GM18498 (cell line): ENCODE measurements around the gene AK2.
"Not testable (repeated sequence)": the region's sequence is repeated elsewhere in the genome, so short reads cannot be mapped to it uniquely, and the experiment has no call there.

ENCODE experiments used
- ATAC-seq: cut with Tn5 transposase; IDR thresholded peaks from one replicate; pipeline ENCODE4 v1.9.1; 2021; ENCODE audit warnings: mild to moderate bottlenecking, moderate library complexity; ENCODE audit not compliant: unreplicated experiment

Gene AK2

DNA sequence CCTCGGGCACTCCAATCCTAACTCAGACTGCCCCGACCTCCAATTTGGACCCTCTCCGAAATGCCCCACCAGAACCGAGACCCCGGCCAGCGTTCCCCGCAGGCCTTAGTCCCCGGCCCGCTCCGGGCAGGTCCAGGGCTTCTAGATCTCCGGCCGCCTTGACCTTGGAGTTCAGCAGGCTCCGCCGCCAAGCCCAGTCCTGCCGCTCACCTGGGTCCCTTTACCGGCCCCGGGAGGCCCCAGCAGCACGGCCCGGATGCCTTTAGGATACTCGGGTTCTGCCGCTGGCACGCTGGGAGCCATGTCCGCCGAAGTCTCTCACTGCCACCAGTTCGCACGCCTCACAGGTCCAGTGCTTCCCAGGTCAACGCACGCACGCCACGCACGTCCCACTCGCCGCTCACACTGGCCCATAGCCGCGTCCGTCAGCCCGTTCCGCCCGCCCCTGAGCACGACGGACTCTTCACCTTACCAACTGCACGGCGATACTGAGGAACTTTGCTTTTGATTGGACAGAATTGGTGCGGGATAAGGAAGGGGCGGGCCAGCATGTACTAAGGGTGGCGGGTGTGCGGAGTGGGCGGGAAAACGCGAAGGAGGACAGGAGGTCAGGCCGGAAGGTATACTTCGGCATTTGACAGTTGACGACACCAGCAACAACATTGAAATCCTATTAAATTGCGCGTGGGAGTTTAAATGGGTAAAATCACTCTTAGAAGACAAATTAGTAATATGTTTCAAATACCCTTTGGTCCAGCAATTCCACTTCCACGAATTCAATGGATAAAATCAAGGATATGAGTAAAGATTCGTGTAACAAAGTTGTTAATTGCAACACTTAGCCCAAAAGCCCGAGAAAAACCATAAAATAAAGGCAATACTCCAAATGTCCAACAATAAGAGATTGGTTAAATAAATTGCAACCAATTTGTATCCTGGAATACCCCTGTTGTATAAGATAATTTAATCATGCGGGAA, at the start of gene AK2:
TSS of gene AK2 (minus strand) at position 358 of the 978 bp plus-strand sequence. CDS start at position 303, 55 bp downstream.
- peak; percentile 99 for ATAC-seq

DNA sequence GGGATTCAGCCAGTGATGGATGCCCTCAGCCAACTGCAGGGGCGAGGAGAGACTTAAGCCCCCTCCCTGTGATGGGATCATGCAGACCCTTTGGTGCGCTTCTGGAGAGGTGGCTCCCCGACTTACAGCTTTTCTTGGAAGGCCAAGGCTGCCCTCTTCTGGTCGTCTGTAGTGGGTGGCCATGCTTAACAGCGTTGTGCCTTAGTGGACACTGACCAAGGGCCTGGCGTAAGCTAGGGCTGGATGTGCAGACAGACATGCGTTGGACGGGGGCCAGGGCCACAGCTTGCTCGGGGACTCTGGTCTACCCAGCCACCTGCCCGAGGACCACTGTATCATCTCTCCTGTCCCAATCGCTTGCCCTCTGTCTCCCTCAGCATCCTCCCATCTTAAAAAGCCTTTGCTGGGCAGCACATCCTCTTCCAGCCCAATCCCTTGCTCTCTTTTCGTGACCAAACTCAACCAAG, 49.7 kb upstream of the AK2 start:
- no peak for ATAC-seq

GRCh38 chr1:33085332-33085731, 48.6 kb upstream of the AK2 start:
- ATAC-seq, result no peak

DNA sequence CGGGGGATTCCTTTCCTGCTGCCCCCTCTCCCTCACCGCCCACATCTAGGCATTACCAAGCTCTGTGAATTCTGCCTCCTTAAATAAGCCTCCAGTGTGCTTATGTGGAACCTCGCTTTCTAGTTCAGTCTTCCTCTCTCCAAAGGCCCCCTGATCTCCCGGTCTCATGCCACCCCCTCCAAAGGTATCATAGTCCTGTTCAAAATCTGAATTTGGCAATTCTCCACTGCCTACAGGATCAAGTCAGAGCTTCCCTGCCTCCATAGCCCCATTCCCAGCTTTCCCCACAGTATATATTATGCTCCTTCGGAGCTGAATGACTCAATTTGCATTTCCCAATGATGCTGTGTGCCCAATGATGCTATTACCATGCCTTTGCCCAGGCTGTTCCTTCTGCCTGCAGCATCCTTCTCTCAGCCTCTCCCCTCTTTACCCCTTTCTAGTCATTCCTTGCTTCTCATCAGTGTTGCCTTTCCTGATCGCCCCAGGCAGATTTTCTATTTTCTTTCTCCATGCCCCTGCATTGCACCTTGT, 46.0 kb upstream of the AK2 start:
- no peak for ATAC-seq

DNA sequence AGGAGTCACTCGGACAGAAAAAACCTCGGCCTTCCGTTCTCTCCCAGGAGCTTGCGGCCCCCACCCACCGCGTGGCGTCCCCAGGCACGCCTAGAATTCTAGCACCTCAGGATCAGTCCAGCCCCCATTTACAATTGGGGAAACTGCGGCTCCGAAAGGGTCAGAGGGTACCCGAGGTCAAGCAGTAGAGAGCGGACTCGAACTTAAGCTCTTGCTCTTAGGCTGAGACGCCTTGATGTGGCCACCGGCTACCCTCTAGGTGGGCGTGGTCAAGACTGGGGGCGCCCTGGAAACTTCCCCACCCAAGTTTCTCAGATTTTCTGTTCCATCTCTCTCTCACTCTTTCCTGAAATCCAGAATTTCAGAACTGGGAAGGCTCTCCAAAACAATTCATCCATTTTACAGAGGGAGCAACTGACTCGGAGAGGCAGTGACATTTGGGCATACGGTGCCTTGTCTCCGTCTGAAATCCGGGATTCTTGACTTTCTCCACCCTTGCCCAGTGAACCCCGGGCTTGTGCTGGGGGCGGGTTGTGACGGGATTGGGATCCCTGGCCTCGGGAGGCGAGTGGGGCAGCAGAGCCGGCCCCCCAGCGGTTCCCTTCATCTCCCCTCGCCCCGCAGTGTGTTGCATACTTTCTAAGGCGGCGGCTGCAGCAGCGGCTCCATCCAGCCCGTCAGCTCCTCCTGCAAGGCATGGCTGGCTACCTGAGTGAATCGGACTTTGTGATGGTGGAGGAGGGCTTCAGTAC, 45.0 kb upstream of the AK2 start:
- no peak for ATAC-seq

DNA sequence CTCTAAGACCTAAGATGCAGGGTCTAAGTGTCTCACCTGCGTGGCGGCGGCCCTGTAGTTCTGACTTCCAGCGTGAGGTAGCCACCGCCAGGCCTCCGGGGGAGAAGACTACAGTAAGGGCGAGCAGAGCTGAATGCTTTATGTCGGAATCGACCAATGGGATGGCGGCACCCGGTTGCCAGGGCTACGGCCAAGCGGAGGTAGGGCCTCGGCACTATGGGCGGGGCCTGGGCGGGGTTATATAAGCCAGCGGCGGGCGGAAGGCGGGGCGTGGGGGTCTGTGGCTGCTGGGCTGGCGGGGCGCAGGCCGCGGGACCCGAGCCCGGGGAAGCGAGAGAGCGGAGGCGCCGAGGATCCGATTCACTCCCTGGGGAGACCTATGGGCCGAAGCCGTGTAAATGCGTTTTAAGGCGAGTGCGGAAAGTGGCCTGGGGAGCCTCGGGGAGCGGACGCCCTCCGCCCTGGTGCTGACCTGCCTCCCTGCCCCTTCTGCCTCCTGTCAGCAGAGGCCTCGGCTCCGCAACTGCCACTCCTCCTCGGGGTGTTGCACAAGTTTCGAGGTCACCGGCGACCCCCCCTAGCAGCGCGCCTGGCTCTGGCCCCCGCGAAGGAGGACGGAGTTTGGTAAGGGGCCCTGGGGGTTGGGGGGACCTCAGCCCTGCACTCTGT, 44.3 kb upstream of the AK2 start, which contains the start of gene AZIN2:
TSS of gene AZIN2 (plus strand) at position 269 of the 669 bp plus-strand sequence. CDS start 1,097 bp downstream, outside the sequence.
- ATAC-seq, result peak; percentile 97

- no peak for ATAC-seq
Measured at GRCh38 chr1:33080373-33080772, 43.7 kb upstream of the AK2 start.

- ATAC-seq, result no peak
Measured at GRCh38 chr1:33078030-33078591, 41.4 kb upstream of the AK2 start.

DNA sequence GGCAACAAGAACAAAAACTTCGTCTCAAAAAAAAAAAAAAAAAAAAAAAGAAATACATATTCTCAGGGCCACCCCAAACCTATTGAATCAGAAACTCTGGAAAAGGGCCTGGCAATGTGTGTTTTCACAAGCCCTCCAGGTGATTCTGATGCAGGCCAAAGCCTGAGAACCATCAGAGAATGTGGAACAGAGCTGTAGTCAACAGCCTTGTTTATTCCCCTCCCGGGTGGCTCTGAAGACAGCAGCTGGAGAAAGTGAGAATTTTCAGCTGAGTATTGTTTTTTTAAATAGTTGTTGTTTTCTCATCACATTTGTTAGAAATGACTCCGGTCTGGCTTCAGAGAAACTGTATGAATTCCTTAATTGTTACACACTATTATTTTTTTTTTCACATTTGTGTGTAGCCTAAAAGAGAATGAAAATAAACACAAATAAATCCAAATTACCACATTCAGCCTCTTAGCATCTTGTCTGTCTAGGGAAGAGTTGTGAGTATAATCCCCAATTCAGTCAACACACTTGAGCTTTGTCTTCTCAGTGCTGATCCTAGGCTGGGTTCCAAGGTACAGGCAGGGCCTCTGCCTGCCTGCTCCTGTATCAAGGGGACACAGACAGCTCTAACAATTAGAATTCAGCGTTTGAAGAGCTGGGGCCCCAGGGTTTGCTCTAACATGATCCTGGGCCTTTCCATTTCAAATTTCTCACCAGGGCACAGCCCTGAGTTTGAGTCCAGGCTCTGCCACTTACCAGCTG, 37.7 kb upstream of the AK2 start:
- ATAC-seq, result no peak

- ATAC-seq, result no peak
Measured at GRCh38 chr1:33072707-33073106, 36.0 kb upstream of the AK2 start.

GRCh38 chr1:33070628-33071027, 33.9 kb upstream of the AK2 start:
- ATAC-seq, result no peak

GRCh38 chr1:33068108-33068507, 31.4 kb upstream of the AK2 start:
- ATAC-seq, result not testable (repeated sequence)

DNA sequence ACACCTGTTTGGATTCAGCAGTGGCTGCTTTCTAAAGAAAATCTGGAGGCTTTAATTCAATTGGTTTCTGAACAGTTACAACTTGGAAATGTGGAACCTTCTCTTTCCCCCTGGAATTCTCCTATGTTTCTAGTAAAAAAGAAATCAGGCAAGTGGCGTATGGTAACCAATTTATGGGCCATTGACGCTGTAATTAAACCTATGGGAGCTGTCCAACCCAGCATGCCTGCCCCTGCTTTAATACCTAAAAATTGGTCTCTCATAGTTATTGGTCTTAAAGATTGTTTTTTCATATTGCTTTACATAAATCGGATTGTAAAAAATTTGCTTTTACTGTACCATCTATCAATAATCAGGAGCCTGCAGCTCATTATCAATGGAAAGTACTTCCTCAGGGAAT, 29.8 kb upstream of the AK2 start:
- ATAC-seq, result not testable (repeated sequence)

DNA sequence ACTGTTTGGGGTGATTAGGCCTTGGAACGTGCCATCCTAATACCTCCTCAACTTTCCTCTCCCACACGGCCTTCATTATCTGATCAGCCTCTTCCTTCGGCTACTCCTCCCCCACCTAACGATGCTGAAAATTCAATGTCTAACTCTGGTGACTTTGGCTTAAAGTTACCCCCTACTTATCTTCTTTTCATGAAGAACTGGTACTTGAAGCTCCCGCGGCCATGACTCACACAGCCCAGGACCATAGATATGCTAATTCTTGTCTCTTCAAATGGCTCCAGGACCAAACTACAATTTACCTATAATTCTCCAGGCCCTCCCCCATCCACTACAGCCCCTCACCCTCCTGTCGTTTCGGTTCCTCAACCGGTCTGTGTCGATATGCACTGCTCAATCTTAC, 28.6 kb upstream of the AK2 start:
- ATAC-seq, result no peak

DNA sequence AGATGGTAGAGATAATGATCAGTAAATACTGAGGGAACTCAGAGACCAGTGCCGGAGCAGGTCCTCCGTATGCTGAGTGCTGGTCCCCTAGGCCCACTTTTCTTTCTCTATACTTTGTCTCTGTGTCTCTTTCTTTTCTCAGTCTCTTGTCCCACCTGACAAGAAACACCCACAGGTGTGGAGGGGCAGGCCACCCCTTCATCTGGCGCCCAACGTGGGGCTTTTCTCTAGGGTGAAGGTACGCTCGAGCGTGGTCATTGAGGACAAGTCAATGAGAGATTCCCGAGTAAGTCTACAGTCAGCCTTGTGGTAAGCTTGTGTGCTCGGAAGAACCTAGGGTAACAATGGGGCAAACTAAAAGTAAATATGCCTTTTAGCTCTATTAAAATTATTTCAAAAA, 27.6 kb upstream of the AK2 start:
- ATAC-seq, result not testable (repeated sequence)

DNA sequence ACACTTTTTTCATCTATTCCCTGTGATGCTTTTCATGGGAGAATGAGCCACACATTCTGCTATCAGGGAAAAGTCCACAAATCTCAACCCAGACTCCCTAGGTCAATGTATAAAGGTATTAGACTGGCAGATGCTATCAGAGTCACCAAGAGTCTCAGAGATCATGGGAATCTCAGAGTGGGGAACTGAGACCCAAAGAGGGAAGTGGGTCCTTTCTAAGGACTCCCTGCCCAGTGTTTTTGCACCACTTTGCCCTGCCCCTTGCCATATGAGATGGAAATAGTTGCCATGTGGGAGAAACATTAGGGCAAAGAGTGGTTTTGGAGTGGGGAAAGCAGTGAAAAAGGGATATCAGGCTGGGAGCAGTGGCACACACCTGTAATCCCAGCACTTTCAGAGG, 25.2 kb upstream of the AK2 start:
- no peak for ATAC-seq

GRCh38 chr1:33060579-33061083, 23.9 kb upstream of the AK2 start:
- no peak for ATAC-seq

DNA sequence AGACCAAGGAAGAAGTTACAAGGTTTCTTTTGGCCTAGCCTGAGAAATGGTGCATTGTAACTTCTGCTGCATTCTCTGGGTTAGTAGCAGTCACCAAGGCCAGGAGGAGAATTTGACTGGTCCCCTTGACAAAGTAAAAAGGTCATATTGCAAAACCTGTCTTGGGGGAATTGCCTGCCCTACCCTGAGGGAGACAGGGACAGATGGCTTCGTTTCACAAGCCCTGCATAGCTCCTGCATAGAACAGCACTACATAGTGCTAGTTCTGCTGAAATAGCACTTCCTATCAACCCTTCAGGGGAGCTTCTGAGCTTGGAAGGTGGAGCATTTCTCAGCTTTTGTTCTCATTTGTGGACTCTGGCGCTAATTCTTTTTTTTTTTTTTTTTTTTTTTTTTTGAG, 20.4 kb upstream of the AK2 start:
- no peak for ATAC-seq

DNA sequence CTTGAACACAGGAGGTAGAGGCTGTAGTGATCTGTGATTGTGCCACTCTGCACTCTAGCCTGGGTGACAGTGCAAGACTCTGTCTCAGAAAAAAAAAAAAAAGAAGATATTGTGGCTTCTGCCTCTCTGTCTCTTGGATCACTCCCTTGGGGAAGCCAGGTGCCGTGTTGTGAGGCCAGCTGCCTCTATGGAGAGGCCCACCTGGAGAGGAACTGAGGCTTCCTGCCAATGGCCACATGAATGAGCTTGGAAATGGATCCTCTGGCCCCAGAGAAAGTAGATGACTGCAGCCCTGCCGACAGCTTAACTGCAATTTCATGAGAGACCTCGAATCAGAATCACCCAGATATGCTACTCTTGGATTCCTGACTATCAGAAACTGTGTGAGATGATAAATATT, 19.7 kb upstream of the AK2 start:
- no peak for ATAC-seq
